C4-2B (cell line): ENCODE data around the gene NEB.

Experiments used
- H3K27ac ChIP-seq: fragments of 450-650 bp; 2 replicates; pipeline ENCODE4 v1.5.1; 2017
- CTCF ChIP-seq: fragments of 450-650 bp; conservative IDR thresholded peaks from 2 replicates; pipeline ENCODE4 v1.5.1; 2017; ENCODE audit warnings: mild to moderate bottlenecking
- ZFX ChIP-seq: fragments of 450-650 bp; IDR thresholded peaks from 2 replicates; pipeline ENCODE4 v1.6.1; 2017

NEB gene

GRCh38 chr2:151556121-151556520 is 178.2 kb downstream of the NEB start:
- no peak overlapping the region for H3K27ac ChIP-seq
- TF ChIP-seq CTCF: no peak

GRCh38 chr2:151552287-151552686 is 182.0 kb downstream of the NEB start:
- no peak for TF ChIP-seq CTCF
- no peak overlapping the region for H3K27ac ChIP-seq

GRCh38 chr2:151551556-151551955 is 182.7 kb downstream of the NEB start:
- no peak overlapping the region for H3K27ac ChIP-seq
- no peak for TF ChIP-seq CTCF
- no peak for TF ChIP-seq ZFX

DNA sequence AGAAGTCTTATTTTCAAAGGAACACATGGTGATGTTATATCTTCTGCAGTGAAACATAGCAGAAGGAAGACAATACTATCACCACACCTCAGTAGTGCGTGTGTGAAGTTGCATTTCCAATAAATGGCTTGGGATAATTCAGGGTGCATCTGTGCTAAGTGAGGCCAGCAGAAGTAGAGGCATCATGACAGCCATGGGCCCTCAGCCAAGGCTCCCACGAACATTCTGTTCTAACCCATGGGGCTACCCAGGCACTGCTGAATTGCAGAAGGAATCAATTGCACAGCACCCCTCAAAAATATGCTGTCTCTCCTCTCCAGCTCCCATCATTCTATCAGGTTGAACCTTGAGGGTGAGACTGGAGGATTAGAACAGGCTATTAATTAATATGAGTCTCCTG is 185.1 kb downstream of the NEB start:
- H3K27ac ChIP-seq: no peak overlapping the region
- no peak for TF ChIP-seq ZFX
- TF ChIP-seq CTCF: no peak

DNA sequence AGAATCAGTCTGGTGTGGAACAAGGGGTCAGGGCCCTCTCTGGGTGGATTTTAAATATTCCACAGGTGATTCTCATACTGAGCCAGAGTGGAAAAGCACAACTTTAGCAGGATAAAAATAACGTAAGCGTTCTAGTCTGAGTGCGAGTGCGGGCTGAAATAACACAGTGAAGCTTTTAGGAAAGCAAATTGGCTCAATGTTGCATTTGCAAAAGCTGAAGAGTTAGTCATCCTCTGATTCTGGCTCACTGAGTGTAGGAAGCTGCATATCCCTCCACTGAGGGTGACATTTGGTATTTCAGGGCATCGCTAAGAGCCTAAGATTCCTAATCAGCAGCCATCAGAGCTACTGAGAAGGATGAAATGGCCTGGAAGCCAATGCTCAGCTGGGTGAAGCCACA is 189.8 kb downstream of the NEB start:
- no peak for TF ChIP-seq ZFX
- no peak for TF ChIP-seq CTCF
- no peak overlapping the region for H3K27ac ChIP-seq

- H3K27ac ChIP-seq: no peak overlapping the region
- no peak for TF ChIP-seq ZFX
- no peak for TF ChIP-seq CTCF
Measured at GRCh38 chr2:151543876-151544275, 190.4 kb downstream of the NEB start.

- no peak for TF ChIP-seq CTCF
- TF ChIP-seq ZFX: no peak
- no peak overlapping the region for H3K27ac ChIP-seq
Measured at GRCh38 chr2:151534001-151534400, 200.3 kb downstream of the NEB start.
